NT2/D1 (cell line): ENCODE measurements around the gene KCTD11.
A peak's percentile ranks its signal among the peaks of the same experiment; 100 is the strongest.

Experiments used
- DNase-seq: peaks from one replicate; pipeline ENCODE4 v3.0.0-alpha.2; 2011; ENCODE audit warnings: low read depth, low spot score
- H3K27me3 ChIP-seq: 2 replicates; pipeline ENCODE4 v1.6.0; 2011; ENCODE audit warnings: mild to moderate bottlenecking; ENCODE audit not compliant: insufficient read length, insufficient read depth
- H3K36me3 ChIP-seq: 2 replicates; pipeline ENCODE4 v1.6.1; 2011; ENCODE audit warnings: mild to moderate bottlenecking, low read length, mixed read lengths; ENCODE audit not compliant: insufficient read depth, insufficient read length
- H3K4me1 ChIP-seq: 2 replicates; pipeline ENCODE4 v1.5.1; 2011; ENCODE audit not compliant: insufficient read depth, insufficient read length
- H3K4me3 ChIP-seq: 2 replicates; pipeline ENCODE4 v1.5.1; 2011; ENCODE audit warnings: low read depth; ENCODE audit not compliant: insufficient read length
- H3K9ac ChIP-seq: 2 replicates; pipeline ENCODE4 v1.6.0; 2011; ENCODE audit warnings: low read depth; ENCODE audit not compliant: insufficient read length
- H3K9me3 ChIP-seq: 2 replicates; pipeline ENCODE4 v1.5.1; 2011; ENCODE audit warnings: mild to moderate bottlenecking, low read length; ENCODE audit not compliant: insufficient read depth
- SUZ12 ChIP-seq: IDR thresholded peaks from 2 replicates; pipeline ENCODE4 v1.6.1; 2011; ENCODE audit not compliant: insufficient read length, insufficient read depth; ENCODE audit errors: extremely low read depth
- YY1 ChIP-seq: IDR thresholded peaks from 2 replicates; pipeline ENCODE4 v1.6.1; 2011; ENCODE audit not compliant: insufficient read length, insufficient read depth
- ZNF274 ChIP-seq: IDR thresholded peaks from 2 replicates; pipeline ENCODE4 v1.6.1; 2011; ENCODE audit warnings: mild to moderate bottlenecking, low read depth, low read length

Gene KCTD11

GRCh38 chr17:7347630-7348477 is 4.1 kb upstream of the KCTD11 start:
- Histone ChIP-seq H3K9me3 (no peaks in the 10 kb centered on the region), H3K27me3 (no peaks in the 10 kb centered on the region), H3K9ac (no peak overlapping the region), H3K4me3 (no peak overlapping the region), H3K36me3 (no peaks in the 10 kb centered on the region), H3K4me1 (peaks cover 13% of the 10 kb centered on the region)
- DNase-seq = no peak
- TF ChIP-seq YY1 (no peak), ZNF274 (no peak), SUZ12 (no peak)

- no peaks in the 10 kb centered on the region for H3K36me3 ChIP-seq
- H3K4me3 ChIP-seq = no peak overlapping the region
- no peak for TF ChIP-seq ZNF274
- TF ChIP-seq YY1 = no peak
- TF ChIP-seq SUZ12 = no peak
- peaks cover 13% of the 10 kb centered on the region for H3K4me1 ChIP-seq
- no peaks in the 10 kb centered on the region for H3K27me3 ChIP-seq
- no peak for DNase-seq
- no peak overlapping the region for H3K9ac ChIP-seq
- H3K9me3 ChIP-seq = no peaks in the 10 kb centered on the region
These were observed 3.3 kb upstream of the KCTD11 start for GRCh38 chr17:7348478-7349242.

- no peak for DNase-seq
- H3K36me3 ChIP-seq = no peaks in the 10 kb centered on the region
- H3K4me3 ChIP-seq = peak overlapping the region; percentile 81
- peak overlapping the region; percentile 91 for H3K9ac ChIP-seq
- TF ChIP-seq YY1 (no peak), SUZ12 (no peak), ZNF274 (no peak)
- peaks cover 4% of the 10 kb centered on the region for H3K27me3 ChIP-seq
- peaks cover 19% of the 10 kb centered on the region for H3K4me1 ChIP-seq
- no peaks in the 10 kb centered on the region for H3K9me3 ChIP-seq
These were observed 534 bp downstream of the KCTD11 start for GRCh38 chr17:7352503-7352889.

- peaks cover 4% of the 10 kb centered on the region for H3K27me3 ChIP-seq
- H3K4me3 ChIP-seq = no peak overlapping the region
- H3K9me3 ChIP-seq = no peaks in the 10 kb centered on the region
- H3K36me3 ChIP-seq = no peaks in the 10 kb centered on the region
- peaks cover 19% of the 10 kb centered on the region for H3K4me1 ChIP-seq
- TF ChIP-seq ZNF274 (no peak), YY1 (no peak)
- H3K9ac ChIP-seq = peak overlapping the region; percentile 91
- DNase-seq = no peak
These were observed 1.1 kb downstream of the KCTD11 start for GRCh38 chr17:7352910-7353635.

GRCh38 chr17:7354262-7354843 is 2.4 kb downstream of the KCTD11 start:
- Histone ChIP-seq H3K9me3 (no peaks in the 10 kb centered on the region), H3K4me1 (peaks cover 14% of the 10 kb centered on the region), H3K9ac (no peak overlapping the region), H3K36me3 (no peaks in the 10 kb centered on the region), H3K4me3 (no peak overlapping the region), H3K27me3 (peaks cover 4% of the 10 kb centered on the region)
- DNase-seq = no peak
- TF ChIP-seq SUZ12 = no peak
- TF ChIP-seq YY1 = no peak
- TF ChIP-seq ZNF274 = no peak

- H3K4me3 ChIP-seq = no peak within 1 kb of the TSS
- H3K9ac ChIP-seq = no peak within 1 kb of the TSS
- H3K27me3 ChIP-seq = peaks cover 4% of the 10 kb centered on the region
- H3K36me3 ChIP-seq = no peaks in the 10 kb centered on the region
- TF ChIP-seq ZNF274 = no peak
- TF ChIP-seq YY1 = no peak
- TF ChIP-seq SUZ12 = no peak
- H3K4me1 ChIP-seq = peaks cover 10% of the 10 kb centered on the region
- H3K9me3 ChIP-seq = no peaks in the 10 kb centered on the region
- DNase-seq = no peak
These were observed 3.1 kb downstream of the KCTD11 start, which contains the start of gene TMEM95 for GRCh38 chr17:7355053-7355452. TMEM95 (plus strand) TSS chr17:7355156; CDS start chr17:7355205, 49 bp downstream.

GRCh38 chr17:7355573-7355972 is 3.6 kb downstream of the KCTD11 start:
- Histone ChIP-seq H3K4me1 (peaks cover 10% of the 10 kb centered on the region), H3K9ac (no peak overlapping the region), H3K4me3 (no peak overlapping the region), H3K27me3 (peaks cover 4% of the 10 kb centered on the region), H3K9me3 (no peaks in the 10 kb centered on the region), H3K36me3 (no peaks in the 10 kb centered on the region)
- TF ChIP-seq ZNF274 (no peak), SUZ12 (no peak), YY1 (no peak)
- DNase-seq = no peak
